Osteocyte (in vitro differentiated cells): ENCODE data around the gene SMNDC1. TPM values are rescaled to one million over a fixed set of nuclear protein-coding genes. Genes with fewer than 3 reads are reported as not detected.

ENCODE experiments used
- DNase-seq: peaks from one replicate; pipeline ENCODE4 v3.0.0; 2021; ENCODE audit warnings: mixed read lengths; ENCODE audit not compliant: unreplicated experiment; ENCODE audit errors: extremely low spot score
- H3K27ac Mint-ChIP-seq: one replicate; pipeline ENCODE4 v1.8.0; 2021; ENCODE audit warnings: mild to moderate bottlenecking, mixed read lengths; ENCODE audit not compliant: unreplicated experiment
- H3K27me3 Mint-ChIP-seq: one replicate; pipeline ENCODE4 v1.8.0; 2021; ENCODE audit warnings: mixed read lengths; ENCODE audit not compliant: unreplicated experiment
- H3K36me3 Mint-ChIP-seq: one replicate; pipeline ENCODE4 v1.8.0; 2021; ENCODE audit warnings: mixed read lengths; ENCODE audit not compliant: unreplicated experiment
- H3K4me1 Mint-ChIP-seq: one replicate; pipeline ENCODE4 v1.8.0; 2021; ENCODE audit warnings: mixed read lengths; ENCODE audit not compliant: unreplicated experiment
- H3K4me3 Mint-ChIP-seq: one replicate; pipeline ENCODE4 v1.8.0; 2021; ENCODE audit warnings: mild to moderate bottlenecking, moderate library complexity, mixed read lengths; ENCODE audit not compliant: unreplicated experiment
- H3K9me3 Mint-ChIP-seq: one replicate; pipeline ENCODE4 v1.8.0; 2021; ENCODE audit warnings: mixed read lengths; ENCODE audit not compliant: unreplicated experiment
- CTCF ChIP-seq: fragments of 200-600 bp; sonication (generic); IDR thresholded peaks from 2 replicates; pipeline ENCODE4 v1.5.0; 2021; ENCODE audit warnings: antibody characterized with exemption, mild to moderate bottlenecking, moderate library complexity
- total RNA-seq: library from RNA; stranded (reverse); gene quantifications from 2 replicates; pipeline ENCODE4 v1.2.1, GENCODE V29; 2021

The SMNDC1 gene
- total RNA-seq, 1 donor from 2014 or later = 31.7 TPM

- no peaks in the 10 kb centered on the region for H3K9me3 Mint-ChIP-seq
- no peaks in the 10 kb centered on the region for H3K27me3 Mint-ChIP-seq
- H3K4me1 Mint-ChIP-seq = no peaks in the 10 kb centered on the region
- peaks cover 39% of the 10 kb centered on the region for H3K36me3 Mint-ChIP-seq
- no peak overlapping the region for H3K4me3 Mint-ChIP-seq
- no peak for TF ChIP-seq CTCF
- no peak overlapping the region for H3K27ac Mint-ChIP-seq
- DNase-seq = no peak
Measured at GRCh38 chr10:110285501-110285900, 19.2 kb downstream of the SMNDC1 start.

- TF ChIP-seq CTCF = no peak
- Mint-ChIP-seq H3K9me3 (no peaks in the 10 kb centered on the region), H3K4me1 (peaks cover 2% of the 10 kb centered on the region), H3K27me3 (no peaks in the 10 kb centered on the region), H3K36me3 (peaks cover 35% of the 10 kb centered on the region), H3K4me3 (no peak overlapping the region), H3K27ac (no peak overlapping the region)
- no peak for DNase-seq
Measured at GRCh38 chr10:110284262-110284661, 20.5 kb downstream of the SMNDC1 start.

- Mint-ChIP-seq H3K27me3 (no peaks in the 10 kb centered on the region), H3K36me3 (peaks cover 8% of the 10 kb centered on the region), H3K4me3 (peak overlapping the region; percentile 19), H3K27ac (no peak overlapping the region), H3K9me3 (no peaks in the 10 kb centered on the region), H3K4me1 (peaks cover 9% of the 10 kb centered on the region)
- peak; percentile 78 for TF ChIP-seq CTCF
- DNase-seq = no peak
Measured at GRCh38 chr10:110279407-110279986, 25.2 kb downstream of the SMNDC1 start.

GRCh38 chr10:110278562-110279406, 25.9 kb downstream of the SMNDC1 start:
- Mint-ChIP-seq H3K9me3 (no peaks in the 10 kb centered on the region), H3K27ac (no peak overlapping the region), H3K27me3 (no peaks in the 10 kb centered on the region), H3K4me1 (peaks cover 17% of the 10 kb centered on the region), H3K36me3 (peaks cover 8% of the 10 kb centered on the region), H3K4me3 (peak overlapping the region; percentile 19)
- TF ChIP-seq CTCF = no peak
- no peak for DNase-seq

GRCh38 chr10:110277591-110277990, 27.1 kb downstream of the SMNDC1 start:
- DNase-seq = no peak
- Mint-ChIP-seq H3K4me1 (peaks cover 19% of the 10 kb centered on the region), H3K27ac (no peak overlapping the region), H3K4me3 (no peak overlapping the region), H3K36me3 (peaks cover 8% of the 10 kb centered on the region), H3K27me3 (no peaks in the 10 kb centered on the region), H3K9me3 (no peaks in the 10 kb centered on the region)
- no peak for TF ChIP-seq CTCF
